ENCODE results near the gene ERI3.

- TF ChIP-seq CTCF (IDR thresholded peaks at IDR 0.05) = no peak
- no peak for TF ChIP-seq POLR2A (IDR thresholded peaks at IDR 0.05)
- TF ChIP-seq POLR2AphosphoS5 (IDR thresholded peaks at IDR 0.05) = no peak
Observed at GRCh38 chr1:44316231-44316759, 38.8 kb downstream of the ERI3 start.
